Superior temporal gyrus (tissue), 1 donor: ENCODE data around the gene RPL3.

Experiments used
- DNase-seq: peaks from one replicate; pipeline ENCODE4 v3.0.0-alpha.2; 2016; ENCODE audit errors: extremely low spot score

The RPL3 gene

GRCh38 chr22:39317084-39317774, 2.2 kb downstream of the RPL3 start:
- no peak for DNase-seq

- peak; percentile 89 for DNase-seq
Measured at GRCh38 chr22:39316440-39317083, 2.9 kb downstream of the RPL3 start.

- DNase-seq: no peak
Measured at GRCh38 chr22:39315389-39315788, 4.0 kb downstream of the RPL3 start.

- DNase-seq: no peak
Measured at GRCh38 chr22:39314251-39314971, 5.0 kb downstream of the RPL3 start.

GRCh38 chr22:39313258-39314001, 6.0 kb downstream of the RPL3 start:
- no peak for DNase-seq

- no peak for DNase-seq
Measured at GRCh38 chr22:39312410-39312809, 7.0 kb downstream of the RPL3 start.

- no peak for DNase-seq
Measured at GRCh38 chr22:39311592-39312400, 7.6 kb downstream of the RPL3 start.

GRCh38 chr22:39309881-39310714, 9.3 kb downstream of the RPL3 start:
- DNase-seq: no peak

GRCh38 chr22:39309364-39309861, 10.0 kb downstream of the RPL3 start:
- no peak for DNase-seq

- DNase-seq: no peak
Measured at GRCh38 chr22:39308614-39309363, 10.6 kb downstream of the RPL3 start.

GRCh38 chr22:39306456-39307361, 12.7 kb downstream of the RPL3 start:
- peak; percentile 23 for DNase-seq

- no peak for DNase-seq
Measured at GRCh38 chr22:39303892-39304671, 15.3 kb downstream of the RPL3 start.

- no peak for DNase-seq
Measured at GRCh38 chr22:39303358-39303757, 16.1 kb downstream of the RPL3 start.

- no peak for DNase-seq
Measured at GRCh38 chr22:39302431-39302960, 16.9 kb downstream of the RPL3 start.

- no peak for DNase-seq
Measured at GRCh38 chr22:39301926-39302325, 17.5 kb downstream of the RPL3 start.

- DNase-seq: no peak
Measured at GRCh38 chr22:39301108-39301507, 18.3 kb downstream of the RPL3 start.

- peak; percentile 17 for DNase-seq
Measured at GRCh38 chr22:39300186-39300830, 19.1 kb downstream of the RPL3 start.
